HTERT RPE-1 (cell line): Measurements from ENCODE around the gene ANKS6.

Experiments
- in situ Hi-C: fragments of 300-500 bp; cut with MboI; formaldehyde crosslinking; loops from 4 replicates; pipeline ENCODE4 v1.14.3; 2020; ENCODE audit warnings: low sequenced_read_pairs

Gene ANKS6

DNA sequence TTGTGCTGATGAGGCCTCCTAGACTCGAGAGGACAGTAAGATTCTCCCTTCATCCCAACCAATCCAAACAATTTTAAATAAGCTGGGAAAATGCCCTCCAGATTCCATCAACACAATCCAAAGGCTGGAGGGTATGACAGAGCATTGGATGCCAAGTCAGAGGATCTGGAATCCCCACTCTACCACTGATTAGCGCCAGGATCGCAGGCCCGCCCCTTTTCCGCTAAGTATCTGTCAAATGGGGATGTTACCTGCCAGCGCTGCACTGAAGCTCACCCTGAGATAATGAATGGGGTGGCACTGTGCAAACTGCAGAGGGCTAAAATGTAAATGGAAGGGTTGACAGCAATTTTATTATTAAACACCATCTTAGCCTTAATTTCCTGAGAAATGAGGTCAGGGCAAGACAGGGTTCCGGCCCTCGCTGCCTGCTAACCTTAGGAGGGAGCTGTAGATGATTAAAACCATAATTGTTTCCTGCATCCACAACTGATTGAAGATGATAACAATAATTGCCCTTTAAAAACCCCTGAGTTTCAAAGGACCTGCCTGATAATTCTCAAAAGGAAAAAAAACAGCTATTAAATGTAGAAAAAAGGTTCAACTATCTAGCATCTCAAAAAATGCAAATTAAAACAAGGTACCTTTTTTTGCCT, 56.0 kb downstream of the ANKS6 start:
- in situ Hi-C loops: no loop called here

DNA sequence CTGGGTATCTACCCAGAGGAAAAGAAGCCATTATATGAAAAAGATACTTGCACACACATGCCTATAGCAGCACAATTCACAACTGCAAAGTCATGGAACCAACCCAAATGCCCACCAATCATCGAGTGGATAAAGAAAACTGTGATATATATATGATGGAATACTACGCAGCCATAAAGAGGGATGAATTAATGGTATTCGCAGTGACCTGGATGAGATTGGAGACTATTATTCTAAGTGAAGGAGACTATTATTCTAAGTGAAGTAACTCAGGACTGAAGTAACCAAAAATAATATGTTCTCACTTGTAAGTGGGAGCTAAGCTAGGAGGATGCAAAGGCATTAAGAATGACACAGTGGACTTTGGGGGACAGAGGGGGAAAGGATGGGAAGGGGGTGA, 57.6 kb downstream of the ANKS6 start:
- in situ Hi-C loops: no loop called here

DNA sequence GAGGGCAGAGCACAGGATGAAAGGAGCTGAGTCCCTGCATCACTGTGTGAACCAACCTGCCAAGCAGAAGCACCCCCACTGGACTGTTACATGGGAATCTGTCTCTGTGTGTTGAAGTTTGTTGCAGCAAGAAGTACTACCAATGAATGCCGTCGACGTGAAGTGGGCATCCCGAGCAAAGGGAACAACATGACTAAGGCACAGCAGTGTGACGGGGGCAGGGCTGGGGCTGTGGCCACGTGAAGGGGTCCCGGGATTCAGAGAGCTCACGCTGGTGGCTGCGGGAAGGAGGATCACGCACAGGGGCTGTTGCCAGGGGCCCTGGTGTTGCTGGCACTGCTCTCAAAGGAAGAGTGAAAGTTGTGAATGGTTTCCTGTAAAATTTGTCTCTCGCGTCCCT, 60.1 kb downstream of the ANKS6 start:
- in situ Hi-C loops: no loop called here

DNA sequence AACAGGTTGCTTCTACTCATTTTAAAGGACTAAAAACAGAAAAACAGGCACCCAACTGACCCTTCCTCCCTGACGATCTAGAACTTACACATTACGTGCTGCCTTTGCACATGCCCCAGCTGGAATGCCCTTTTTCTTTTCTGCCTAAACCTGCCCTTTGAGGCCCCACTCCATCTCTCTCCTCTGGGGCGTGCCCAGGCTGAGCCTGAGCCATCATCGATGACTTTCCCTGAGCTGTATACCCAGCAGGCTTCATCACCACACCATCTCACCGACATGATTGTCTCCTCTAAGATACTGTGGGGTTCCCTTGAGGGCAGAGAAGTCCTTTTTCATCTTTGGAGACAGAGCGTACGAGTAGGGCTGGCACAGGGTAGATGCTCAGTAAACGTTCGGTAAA, 63.6 kb downstream of the ANKS6 start:
- in situ Hi-C loops: no loop called here

DNA sequence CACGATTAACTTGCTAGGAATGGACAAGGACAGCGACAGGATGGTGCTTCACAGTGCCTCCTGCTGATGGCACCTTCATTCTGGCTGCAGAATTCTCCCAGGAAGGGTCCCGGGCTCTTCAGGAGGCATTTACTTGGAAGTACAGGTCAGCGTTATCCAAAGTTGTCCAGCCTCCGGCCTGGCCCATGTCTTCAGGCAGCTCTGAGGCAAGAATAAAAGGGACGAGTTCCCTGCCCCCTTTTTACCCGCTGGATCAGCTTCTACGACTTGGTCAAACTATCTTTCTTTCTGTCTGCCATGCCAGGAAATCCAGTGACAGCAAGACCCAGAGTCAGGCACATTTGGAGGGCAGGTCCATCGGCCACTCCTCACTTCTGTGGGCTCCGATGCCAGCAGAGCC, 64.3 kb downstream of the ANKS6 start:
- in situ Hi-C loops: no loop called here

DNA sequence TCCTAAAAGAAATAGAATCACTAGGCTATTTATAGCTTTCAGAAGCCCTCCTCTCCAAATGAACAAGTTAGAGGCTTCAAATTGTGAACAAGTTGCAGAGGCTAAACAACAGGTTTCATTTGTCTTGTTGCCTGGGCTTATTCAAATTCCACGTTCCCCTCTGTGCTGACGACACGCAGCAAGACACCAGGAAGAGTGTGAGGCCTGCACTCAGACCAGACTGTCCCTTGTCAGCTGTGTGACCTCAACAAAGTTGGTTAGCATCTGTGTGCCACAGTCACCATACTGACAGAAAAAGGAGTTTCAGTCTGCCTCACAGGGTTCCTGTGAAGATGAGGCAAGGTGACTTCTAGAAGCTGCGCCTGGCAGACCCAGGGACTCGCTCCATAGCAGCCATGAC, 65.5 kb downstream of the ANKS6 start:
- in situ Hi-C loops: no loop called here

DNA sequence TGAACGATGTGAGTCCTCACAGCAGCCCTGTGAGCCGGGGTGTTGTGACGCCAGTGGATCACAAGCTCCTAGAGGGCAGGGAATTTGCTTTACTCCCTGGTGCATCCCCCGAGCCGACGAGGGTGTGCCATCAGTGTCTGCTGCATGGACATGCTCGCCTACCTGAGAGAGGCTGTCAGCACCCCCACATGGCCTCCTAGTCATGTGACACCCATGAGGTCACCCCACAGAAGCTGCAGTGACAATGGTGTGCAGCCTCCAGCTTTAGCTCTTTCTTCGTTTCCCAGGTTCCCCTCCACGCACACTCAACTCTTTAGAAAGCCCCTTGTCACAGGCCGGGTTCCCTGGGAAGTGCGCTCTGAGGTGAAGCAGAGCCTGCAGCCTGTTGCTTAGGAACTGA, 67.9 kb downstream of the ANKS6 start:
- in situ Hi-C loops: no loop called here

DNA sequence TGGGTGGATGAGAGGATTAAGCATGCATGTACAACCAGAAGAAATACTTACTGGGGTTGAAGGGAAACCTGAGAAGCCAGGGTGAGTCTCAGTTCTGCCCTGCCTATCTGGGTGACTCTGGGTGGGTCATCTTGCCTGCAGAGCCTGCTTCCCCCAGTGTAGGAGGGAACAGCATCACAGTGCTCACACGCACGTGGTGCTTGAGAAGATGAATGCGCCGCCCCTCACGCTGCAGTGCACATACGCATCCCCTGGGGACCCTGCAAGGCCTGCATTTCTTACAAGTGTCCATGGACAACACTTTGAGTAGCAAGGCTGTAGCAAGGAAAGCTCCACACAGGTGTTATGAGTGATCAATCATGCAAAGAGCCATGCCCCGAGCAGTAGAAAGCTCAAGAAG, 68.9 kb downstream of the ANKS6 start:
- in situ Hi-C loops: no loop called here

DNA sequence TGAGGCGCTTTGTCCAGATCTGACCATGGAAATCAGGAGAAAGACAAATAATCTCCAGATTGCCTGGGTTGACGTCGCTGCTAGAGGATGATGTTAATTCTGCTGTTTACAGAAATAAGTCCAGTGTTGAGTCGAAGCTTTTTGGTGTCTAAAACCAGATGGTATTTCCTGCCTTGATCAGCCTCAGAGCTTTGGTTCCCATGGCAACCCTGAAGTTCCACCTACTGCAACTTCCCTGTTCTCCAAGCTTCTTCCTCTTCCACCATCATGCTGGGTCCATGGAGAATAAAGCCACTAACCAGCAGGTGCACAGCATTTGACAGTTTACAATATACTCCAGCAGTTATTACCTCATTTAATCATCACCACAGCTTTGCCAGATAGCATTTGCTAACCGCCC, 69.6 kb downstream of the ANKS6 start:
- in situ Hi-C loops: no loop called here

DNA sequence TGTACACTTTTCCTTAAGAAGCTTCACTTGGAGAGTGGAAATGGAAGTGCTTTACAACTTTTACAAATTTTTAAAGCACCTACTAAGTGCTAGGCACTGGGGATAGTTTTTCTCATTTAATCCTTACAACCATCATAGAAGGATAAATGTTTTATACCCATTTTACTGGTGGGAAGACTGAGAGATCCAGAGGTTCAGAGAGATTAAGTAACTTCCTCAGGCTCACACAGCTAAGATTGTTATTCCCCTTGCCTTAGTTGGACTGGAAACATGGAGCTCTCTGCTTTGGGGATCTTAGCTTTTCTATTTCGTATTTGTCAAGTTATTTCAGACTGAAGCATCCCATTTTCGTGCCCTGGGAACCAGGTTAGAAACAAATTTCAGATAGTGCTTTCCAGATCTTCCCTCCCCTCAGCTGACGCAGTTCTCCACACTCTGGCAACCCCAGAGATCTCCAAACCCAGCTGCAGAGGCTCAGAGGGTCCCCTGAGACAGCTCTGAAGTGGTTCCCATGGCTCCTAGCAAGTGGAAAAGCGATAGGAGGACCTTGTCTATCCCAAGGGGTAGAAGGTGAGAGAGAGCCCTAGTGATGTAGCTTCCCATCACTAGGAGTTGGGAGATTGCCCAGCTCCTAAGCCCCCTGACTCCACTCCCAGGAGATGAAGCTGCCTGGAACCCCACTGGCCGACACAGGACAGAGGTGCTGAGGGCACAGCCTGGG, 71.4 kb downstream of the ANKS6 start:
- in situ Hi-C loops: no loop called here

DNA sequence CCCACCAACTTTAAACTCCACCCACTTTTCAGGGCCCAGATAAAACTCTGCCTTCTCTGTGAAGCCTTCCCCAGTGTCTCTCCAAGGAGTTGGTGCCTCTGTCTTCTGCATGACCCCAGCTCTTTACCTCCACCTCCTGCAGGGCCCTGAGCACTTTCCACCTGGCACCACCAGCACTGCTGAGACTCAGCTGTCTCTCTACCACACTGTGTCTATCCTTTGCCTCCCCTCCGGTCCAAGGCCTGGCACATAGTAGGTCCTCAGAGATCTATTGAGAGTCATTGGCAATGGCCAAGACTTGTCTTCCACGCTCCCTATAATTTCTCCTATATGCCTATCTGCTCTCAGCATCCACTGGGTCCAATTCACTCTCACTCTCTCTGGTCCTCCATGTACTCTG, 74.7 kb downstream of the ANKS6 start:
- in situ Hi-C loops: no loop called here

DNA sequence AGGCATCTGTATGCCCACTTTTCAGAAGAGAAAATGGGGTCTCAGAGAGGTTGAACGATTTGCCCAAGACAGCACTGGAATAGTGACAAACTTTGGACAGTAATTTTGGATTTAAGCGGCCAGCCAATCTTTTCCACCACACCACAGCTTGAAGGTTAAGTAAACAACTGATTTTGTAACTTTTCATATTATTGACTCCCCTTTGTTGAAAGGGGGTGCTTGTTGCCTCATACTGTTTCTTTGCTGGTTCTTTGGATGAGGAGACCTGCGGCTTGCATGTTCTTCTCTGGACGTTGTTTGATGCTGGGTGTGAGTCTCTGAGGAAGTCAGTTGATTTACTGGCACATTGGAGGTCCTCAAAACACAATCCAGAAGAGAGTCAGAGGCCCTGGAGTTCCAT, 76.0 kb downstream of the ANKS6 start:
- in situ Hi-C loops: no loop called here

DNA sequence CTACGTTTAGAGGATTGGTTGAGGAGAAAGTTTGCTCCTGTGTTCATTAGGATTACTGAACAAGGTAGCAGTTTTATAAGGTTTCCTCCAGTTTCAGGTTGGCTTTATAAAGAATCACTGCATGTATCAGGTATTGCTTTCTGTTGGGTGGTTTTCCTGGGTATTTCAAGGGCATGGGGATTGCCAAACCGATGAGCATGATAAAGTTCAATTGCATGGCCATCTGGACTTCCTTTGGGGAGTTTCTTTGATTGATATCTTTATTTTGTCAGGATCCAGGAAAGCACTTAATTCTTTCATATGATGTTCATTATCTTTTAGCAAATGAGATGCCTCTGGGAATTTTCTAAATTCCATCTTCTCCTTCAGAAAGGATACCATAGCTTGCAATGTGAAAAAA, 77.3 kb downstream of the ANKS6 start:
- in situ Hi-C loops: no loop called here

DNA sequence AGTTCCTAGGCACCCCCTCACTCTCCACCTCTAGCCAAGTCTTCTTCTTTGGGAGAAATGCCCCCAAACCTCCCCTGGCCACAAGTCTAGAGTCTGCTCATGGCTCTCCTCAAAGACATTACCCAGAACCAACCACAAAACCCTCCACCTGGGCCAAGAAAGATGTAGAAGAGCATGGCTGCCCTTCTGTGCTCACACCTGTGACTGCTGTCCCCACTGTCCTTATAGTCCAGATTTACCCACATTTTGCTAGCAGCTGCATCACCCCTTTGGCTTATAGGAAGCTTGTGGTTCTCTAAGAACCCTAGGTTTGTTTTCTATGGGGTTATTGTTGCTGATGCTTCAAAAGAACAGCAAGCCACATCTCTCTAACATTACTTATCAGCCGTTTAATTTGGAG, 81.5 kb downstream of the ANKS6 start:
- in situ Hi-C loops: no loop called here

DNA sequence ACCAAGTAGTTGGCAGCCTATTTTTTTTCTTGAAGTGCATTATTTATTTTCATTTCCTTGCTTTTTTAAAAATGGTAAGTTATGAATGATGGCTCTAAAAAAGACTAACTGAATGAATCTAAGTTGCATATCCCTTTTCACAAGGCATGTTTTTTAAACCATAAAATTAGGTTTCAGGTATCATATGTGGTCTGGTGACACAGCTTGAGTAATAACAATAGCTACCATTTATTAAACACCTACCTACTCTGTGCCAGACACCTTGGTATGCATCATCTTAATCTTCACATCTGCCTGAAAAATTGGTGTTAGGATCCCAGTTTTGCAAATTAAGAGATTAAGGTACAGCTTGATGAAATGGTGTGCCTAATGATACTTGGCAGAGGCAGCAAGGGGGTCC, 83.4 kb downstream of the ANKS6 start:
- in situ Hi-C loops: no loop called here

DNA sequence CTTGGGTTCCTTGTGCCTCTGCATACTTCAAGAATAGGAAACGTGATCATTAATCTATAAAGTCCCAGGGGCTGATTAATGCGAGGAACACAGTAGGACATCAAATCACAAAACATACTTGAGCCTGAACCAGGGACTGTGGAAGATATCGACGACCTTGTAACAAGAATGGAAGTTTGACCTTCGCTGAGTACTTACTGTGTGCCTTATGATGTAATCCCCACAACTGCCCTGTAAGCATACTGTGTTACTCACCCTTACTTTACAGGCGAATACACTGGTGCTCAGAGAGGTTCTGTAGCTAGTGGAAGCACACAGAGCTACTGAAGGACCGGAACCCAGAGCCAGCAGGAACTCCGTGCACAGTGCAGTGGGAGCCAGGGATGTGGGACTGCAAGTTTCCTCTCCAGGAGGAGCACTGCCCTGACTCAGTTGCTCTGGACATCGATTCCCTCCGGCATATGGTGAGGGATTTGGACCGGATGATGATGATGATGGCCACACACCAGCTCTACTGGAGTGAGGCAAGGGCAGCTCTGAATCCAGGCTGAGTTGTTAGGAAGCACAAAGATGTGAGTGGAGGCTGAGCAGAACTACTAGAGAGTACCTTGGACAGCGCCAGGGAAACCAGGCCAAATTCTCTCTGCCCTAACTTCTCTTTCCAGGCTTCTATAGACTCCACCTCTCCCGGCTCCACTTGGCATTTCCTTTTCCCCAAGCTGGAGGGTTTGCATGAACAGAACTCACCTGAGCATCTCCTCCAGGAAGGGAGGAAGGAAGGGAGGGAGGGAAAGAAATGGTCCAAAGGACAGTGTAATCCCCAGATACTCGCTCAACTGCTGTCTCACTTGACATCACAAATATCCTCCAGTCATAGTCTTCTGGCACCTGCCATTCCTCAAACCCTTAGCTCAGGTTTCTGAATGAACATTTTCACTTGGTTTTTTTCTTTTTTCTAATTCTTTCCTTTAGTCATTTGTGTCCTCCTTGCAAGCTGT, 86.1 kb downstream of the ANKS6 start:
- in situ Hi-C loops: no loop called here

DNA sequence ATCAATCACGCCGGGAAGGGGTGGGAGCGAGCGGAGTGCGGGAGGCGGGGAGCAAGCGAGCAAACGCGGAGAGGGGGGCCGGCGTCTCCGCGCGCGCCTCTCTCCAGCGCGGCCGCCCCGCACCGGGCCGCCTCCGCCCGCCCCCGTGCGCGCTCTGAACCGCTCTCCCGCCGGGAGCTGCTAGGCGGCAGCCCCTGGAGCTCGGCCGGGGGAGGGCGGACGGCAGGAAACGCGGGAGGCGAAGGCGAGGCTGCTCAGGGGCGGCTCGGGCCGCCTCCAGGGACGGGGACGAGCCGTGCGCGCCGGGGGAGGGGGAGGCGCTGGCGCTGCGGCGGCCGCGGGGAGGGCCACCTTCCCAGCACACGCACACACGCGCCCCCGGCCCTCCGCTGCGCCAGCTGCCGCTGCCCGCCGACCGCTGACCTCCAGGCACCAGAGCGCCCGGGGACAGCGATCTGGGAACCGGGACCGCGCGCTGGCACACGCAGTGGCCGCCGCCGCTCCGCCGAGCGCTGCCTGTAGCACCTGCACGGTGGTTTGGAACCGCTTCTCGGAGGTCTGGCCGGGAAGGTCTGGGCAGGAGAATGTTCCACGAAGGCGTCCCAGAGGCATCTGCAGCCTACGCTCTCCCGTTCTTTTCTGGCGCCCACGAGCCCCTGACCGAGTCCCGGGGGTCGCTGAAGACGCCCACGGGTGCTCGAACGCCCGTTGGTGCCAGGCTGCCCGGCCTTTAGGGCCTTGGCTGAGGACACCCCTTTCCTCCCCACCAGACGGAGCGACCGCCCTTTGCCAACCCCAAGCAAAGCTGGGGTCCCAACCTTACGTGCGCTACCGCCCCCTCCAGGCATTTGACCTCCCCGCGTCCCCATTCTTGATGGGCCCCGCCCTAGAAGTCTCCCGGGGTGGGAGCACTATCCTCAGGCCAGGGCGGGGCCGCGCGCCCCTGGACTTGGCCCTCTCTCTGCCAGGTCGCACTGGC, 87.1 kb downstream of the ANKS6 start, which contains the start of gene GABBR2:
GABBR2 (minus strand) TSS at position 3 of the 979 bp plus-strand sequence. CDS start 198 bp downstream, outside the sequence.
- in situ Hi-C loops: no loop called here

DNA sequence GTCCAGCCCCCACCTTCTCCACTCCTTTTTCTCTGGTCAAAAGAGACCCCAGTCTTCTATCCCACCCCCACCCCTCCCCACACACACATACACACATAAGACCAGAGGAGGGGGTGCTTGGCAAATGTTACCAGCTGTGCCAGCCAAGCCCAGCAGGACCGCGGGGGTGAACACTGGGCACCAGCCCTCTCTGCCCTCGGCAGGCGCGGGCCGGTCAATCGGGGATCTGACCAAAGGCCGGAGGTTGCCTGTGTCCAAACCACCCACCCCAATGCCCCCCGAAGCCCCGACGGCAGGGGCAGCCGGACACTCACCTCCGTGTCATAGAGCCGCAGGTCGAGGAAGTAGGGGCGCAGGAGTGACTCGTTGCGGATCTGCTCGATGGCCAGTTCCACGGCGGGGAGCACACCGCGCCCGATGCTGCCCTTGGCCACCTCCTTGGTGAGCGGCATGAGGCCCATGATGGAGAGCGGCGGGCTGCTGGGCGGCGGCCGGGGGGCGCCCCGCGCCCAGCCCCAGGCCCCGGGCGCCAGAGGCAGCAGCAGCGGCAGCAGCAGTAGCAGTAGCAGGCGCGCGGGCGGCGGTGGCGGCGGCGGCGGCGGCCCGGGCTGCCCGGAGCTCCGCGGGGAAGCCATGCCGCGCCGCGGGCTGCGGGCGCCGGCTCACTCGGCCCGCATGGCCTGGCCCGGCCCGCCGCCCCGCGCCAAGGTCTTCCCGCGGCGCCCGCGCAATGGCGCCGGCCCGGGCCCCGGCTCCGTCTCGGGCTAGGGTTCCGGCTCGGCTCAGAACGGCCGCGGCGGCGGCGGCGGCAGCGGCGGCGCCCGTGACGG, 88.0 kb downstream of the ANKS6 start:
- in situ Hi-C loops: no loop called here
